ENCODE measurements around the gene NR3C1.

- TF ChIP-seq CTCF (IDR thresholded peaks at IDR 0.05; ENCODE audit: low read depth, low read length, poor library complexity, severe bottlenecking): no peak
- TF ChIP-seq EZH2phosphoT487 (IDR thresholded peaks at IDR 0.05; ENCODE audit: borderline replicate concordance, low read length): no peak
Measured at GRCh38 chr5:143398451-143399237, 4.8 kb downstream of the NR3C1 start.
